Thoracic aorta (tissue), 2 donors: ENCODE measurements around the gene CSK. TPM values are rescaled to one million over a fixed set of nuclear protein-coding genes. Genes with fewer than 3 reads are reported as not detected.

Source experiments
- ATAC-seq: fragments of 150-250 bp; one replicate; pipeline ENCODE4 v1.8.0; 2017; ENCODE audit warnings: low read depth; ENCODE audit not compliant: insufficient number of reproducible peaks, low FRiP score
- DNase-seq: peaks from one replicate; pipeline ENCODE4 v3.0.0-alpha.2; 2020; ENCODE audit warnings: low spot score
- H3K27ac ChIP-seq, 2 donors: fragments of 200-600 bp; sonication (generic); 1 replicate in 1 of 2; 2 replicates in 1 of 2; pipeline ENCODE4 v1.5.1; 2016; ENCODE audit warnings: mild to moderate bottlenecking in 2 of 2, moderate library complexity in 2 of 2
- H3K27me3 ChIP-seq: fragments of 200-600 bp; sonication (generic); replicated peaks from 2 replicates; pipeline ENCODE4 v1.6.0; 2016; ENCODE audit warnings: mild to moderate bottlenecking; ENCODE audit not compliant: insufficient read depth
- H3K36me3 ChIP-seq: fragments of 200-600 bp; sonication (generic); one replicate; pipeline ENCODE4 v1.5.1; 2016
- H3K4me1 ChIP-seq, 2 donors: fragments of 200-600 bp; sonication (generic); 1 replicate in 1 of 2; 2 replicates in 1 of 2; pipeline versions ENCODE4 v1.5.1 to v1.6.0; 2016; ENCODE audit warnings: low read depth in 2 of 2, mild to moderate bottlenecking in 1 of 2; ENCODE audit not compliant: control insufficient read depth in 1 of 2
- H3K4me3 ChIP-seq: fragments of 200-600 bp; sonication (generic); 2 replicates; pipeline ENCODE4 v1.5.1; 2016; ENCODE audit warnings: mild to moderate bottlenecking
- H3K9me3 ChIP-seq: fragments of 200-600 bp; sonication (generic); 2 replicates; pipeline ENCODE4 v1.5.1; 2016
- total RNA-seq, 2 donors: library from RNA; depleted of rRNA; stranded (reverse); fragments of >200 nt; gene quantifications; one replicate each; pipeline versions ENCODE4 v1.1.0 to v1.2.3, GENCODE V29; 2016
- TF ChIP-seq, protein P1 (sequence below): fragments of 200-600 bp; sonication (generic); IDR thresholded peaks from one replicate; pipeline ENCODE4 v1.5.1; 2019; ENCODE audit warnings: antibody characterized with exemption

CSK gene
- total RNA-seq, 2 donors from 2014 or later, result 32.7 to 61.6 TPM

- Histone ChIP-seq H3K36me3 (no peaks in the 10 kb centered on the region), H3K27me3 (no peaks in the 10 kb centered on the region), H3K9me3 (no peaks in the 10 kb centered on the region), H3K4me3 (no peak overlapping the region), H3K27ac (peak overlapping the region in 1 of 2 donors; percentile 9), H3K4me1 (peaks cover 9 to 12% of the 10 kb centered on the region in 2 donors)
- TF ChIP-seq, protein P1, sequence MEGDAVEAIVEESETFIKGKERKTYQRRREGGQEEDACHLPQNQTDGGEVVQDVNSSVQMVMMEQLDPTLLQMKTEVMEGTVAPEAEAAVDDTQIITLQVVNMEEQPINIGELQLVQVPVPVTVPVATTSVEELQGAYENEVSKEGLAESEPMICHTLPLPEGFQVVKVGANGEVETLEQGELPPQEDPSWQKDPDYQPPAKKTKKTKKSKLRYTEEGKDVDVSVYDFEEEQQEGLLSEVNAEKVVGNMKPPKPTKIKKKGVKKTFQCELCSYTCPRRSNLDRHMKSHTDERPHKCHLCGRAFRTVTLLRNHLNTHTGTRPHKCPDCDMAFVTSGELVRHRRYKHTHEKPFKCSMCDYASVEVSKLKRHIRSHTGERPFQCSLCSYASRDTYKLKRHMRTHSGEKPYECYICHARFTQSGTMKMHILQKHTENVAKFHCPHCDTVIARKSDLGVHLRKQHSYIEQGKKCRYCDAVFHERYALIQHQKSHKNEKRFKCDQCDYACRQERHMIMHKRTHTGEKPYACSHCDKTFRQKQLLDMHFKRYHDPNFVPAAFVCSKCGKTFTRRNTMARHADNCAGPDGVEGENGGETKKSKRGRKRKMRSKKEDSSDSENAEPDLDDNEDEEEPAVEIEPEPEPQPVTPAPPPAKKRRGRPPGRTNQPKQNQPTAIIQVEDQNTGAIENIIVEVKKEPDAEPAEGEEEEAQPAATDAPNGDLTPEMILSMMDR, result no peak
- ATAC-seq (no peak), DNase-seq (no peak)
Observed at GRCh38 chr15:74776821-74777768, 4.8 kb upstream of the CSK start.

DNA sequence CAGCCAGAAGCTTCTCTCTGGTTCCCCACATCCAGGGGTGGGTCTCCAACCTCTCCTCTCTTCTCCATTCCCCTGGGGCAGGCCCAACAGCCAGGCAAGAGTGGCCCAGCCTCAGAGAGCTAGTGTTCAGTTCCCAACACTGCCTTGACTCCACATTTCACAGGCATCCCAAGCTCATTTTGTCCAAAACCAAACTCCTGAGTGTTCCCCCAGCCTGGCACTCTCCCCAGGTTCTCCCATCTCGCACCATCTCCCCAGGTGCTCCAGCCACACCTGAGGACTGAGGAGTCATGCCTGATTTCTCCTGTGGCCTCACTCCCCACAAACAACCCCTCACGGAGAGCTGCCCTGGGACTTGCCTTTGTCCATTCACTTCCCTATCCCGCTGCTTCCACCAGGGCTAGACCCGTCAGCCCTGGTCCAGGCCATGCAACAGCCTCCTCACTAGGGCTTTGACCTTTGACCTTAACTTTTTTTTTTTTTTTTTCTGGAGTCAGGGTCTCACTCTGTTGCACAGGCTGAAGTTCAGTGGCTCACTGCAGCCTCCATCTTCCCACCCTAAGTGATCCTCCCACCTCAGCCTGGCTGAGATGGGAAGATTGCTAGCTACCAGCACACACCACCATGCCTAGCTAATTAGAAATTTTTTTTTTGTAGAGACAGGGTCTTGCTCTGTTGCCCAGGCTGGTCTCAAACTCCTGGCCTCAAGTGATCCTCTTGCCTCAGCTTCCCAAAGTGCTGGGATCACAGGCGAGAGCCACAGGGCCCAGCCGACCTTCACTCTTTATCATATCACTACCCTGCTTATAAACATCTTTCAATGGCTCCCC is 3.9 kb upstream of the CSK start:
- Histone ChIP-seq H3K27me3 (no peaks in the 10 kb centered on the region), H3K9me3 (no peaks in the 10 kb centered on the region), H3K27ac (no peak overlapping the region), H3K4me1 (peaks cover 12 to 16% of the 10 kb centered on the region in 2 donors), H3K36me3 (no peaks in the 10 kb centered on the region), H3K4me3 (no peak overlapping the region)
- ATAC-seq, result no peak
- TF ChIP-seq, protein P1, result no peak
- DNase-seq, result no peak

- ATAC-seq (no peak), DNase-seq (no peak)
- H3K9me3 ChIP-seq, result no peaks in the 10 kb centered on the region
- no peak overlapping the region for H3K4me3 ChIP-seq
- no peaks in the 10 kb centered on the region for H3K36me3 ChIP-seq
- H3K4me1 ChIP-seq, result peaks cover 18 to 22% of the 10 kb centered on the region in 2 donors
- H3K27me3 ChIP-seq, result no peaks in the 10 kb centered on the region
- no peak overlapping the region for H3K27ac ChIP-seq
- TF ChIP-seq, protein P1, result no peak
Observed at GRCh38 chr15:74778599-74778970, 3.3 kb upstream of the CSK start.

DNA sequence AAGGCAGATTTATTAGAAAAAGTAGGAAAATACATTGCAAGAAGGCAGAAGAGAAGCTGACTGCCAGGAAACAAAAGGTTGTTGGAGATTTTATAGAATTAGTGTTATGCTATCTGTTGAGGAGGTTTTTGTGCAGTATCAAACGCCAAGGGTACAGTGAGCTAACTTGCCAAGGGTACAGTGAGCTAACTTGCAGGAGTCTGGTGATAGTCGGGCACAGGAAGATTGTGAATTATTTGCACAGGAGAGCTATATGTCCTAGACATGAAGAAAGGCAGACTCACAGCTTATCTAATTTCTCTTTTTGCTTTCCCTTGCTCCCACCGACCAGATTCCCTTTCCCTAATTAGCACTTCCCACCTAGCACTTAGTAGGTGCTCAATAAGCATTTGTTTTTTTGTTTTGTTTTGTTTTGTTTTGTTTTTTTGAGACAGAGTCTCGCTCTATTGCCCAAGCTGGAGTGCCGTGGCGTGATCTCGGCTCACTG is 2.7 kb upstream of the CSK start:
- TF ChIP-seq, protein P1, result no peak
- Histone ChIP-seq H3K27me3 (no peaks in the 10 kb centered on the region), H3K4me3 (no peak overlapping the region), H3K27ac (no peak overlapping the region), H3K36me3 (no peaks in the 10 kb centered on the region), H3K9me3 (no peaks in the 10 kb centered on the region), H3K4me1 (peaks cover 25 to 28% of the 10 kb centered on the region in 2 donors)
- DNase-seq (no peak), ATAC-seq (no peak)
